Neural cell (in vitro differentiated cells): Measurements from ENCODE around the gene NTNG1. TPM values are rescaled to one million over a fixed set of nuclear protein-coding genes. Genes with fewer than 3 reads are reported as not detected.

Experiments used
- H2AFZ ChIP-seq: fragments of 200-600, 300-800 bp; sonication (generic), shearing (Covaris generic); 2 replicates; pipeline ENCODE4 v1.6.0; 2014; ENCODE audit warnings: low read depth, mild to moderate bottlenecking, antibody characterized with exemption, low read length, moderate library complexity
- H3F3A ChIP-seq: fragments of 200-600 bp; shearing (Covaris generic); 2 replicates; pipeline ENCODE4 v1.6.1; 2016; ENCODE audit warnings: mild to moderate bottlenecking, moderate library complexity, mixed read lengths, antibody characterized with exemption, low read length; ENCODE audit not compliant: insufficient read depth, poor library complexity, severe bottlenecking
- H3K27ac ChIP-seq: fragments of 200-600, 300-800 bp; sonication (generic), shearing (Covaris generic); 2 replicates; pipeline ENCODE4 v1.5.1; 2014; ENCODE audit warnings: mild to moderate bottlenecking, low read length, moderate library complexity
- H3K27me3 ChIP-seq: fragments of 300-800, 200-600 bp; sonication (generic), shearing (Covaris generic); 2 replicates; pipeline ENCODE4 v1.6.0; 2014; ENCODE audit warnings: mild to moderate bottlenecking, low read depth, low read length, moderate library complexity; ENCODE audit not compliant: insufficient read depth
- H3K36me3 ChIP-seq: fragments of 300-800, 200-600 bp; sonication (generic), shearing (Covaris generic); 2 replicates; pipeline ENCODE4 v1.5.1; 2014; ENCODE audit warnings: mild to moderate bottlenecking, antibody characterized with exemption, low read length, moderate library complexity; ENCODE audit not compliant: insufficient read depth
- H3K4me2 ChIP-seq: fragments of 300-800, 200-600 bp; sonication (generic), shearing (Covaris generic); 2 replicates; pipeline ENCODE4 v1.6.0; 2014; ENCODE audit warnings: mild to moderate bottlenecking, low read length
- H3K4me3 ChIP-seq: fragments of 300-800, 200-600 bp; sonication (generic), shearing (Covaris generic); 2 replicates; pipeline ENCODE4 v1.5.1; 2014; ENCODE audit warnings: mild to moderate bottlenecking, low read length, moderate library complexity
- H3K79me2 ChIP-seq: fragments of 200-600 bp; shearing (Covaris generic); replicated peaks from 2 replicates; pipeline ENCODE4 v1.6.0; 2014; ENCODE audit warnings: mild to moderate bottlenecking, low read length, moderate library complexity; ENCODE audit not compliant: insufficient read depth
- H3K9ac ChIP-seq: fragments of 300-800, 200-600 bp; sonication (generic), shearing (Covaris generic); 2 replicates; pipeline ENCODE4 v1.6.1; 2016; ENCODE audit warnings: mild to moderate bottlenecking, low read length, mixed read lengths
- H3K9me2 ChIP-seq: fragments of 200-600 bp; shearing (Covaris generic); 2 replicates; pipeline ENCODE4 v1.6.1; 2016; ENCODE audit warnings: mild to moderate bottlenecking, low read length, mixed read lengths; ENCODE audit not compliant: insufficient read depth
- H3K9me3 ChIP-seq: fragments of 200-600, 300-800 bp; sonication (generic), shearing (Covaris generic); 2 replicates; pipeline ENCODE4 v1.6.1; 2016; ENCODE audit warnings: mild to moderate bottlenecking, mixed run types, low read length, moderate library complexity, mixed read lengths
- H4K20me1 ChIP-seq: fragments of 200-600 bp; shearing (Covaris generic); 2 replicates; pipeline ENCODE4 v1.6.1; 2016; ENCODE audit warnings: mild to moderate bottlenecking, mixed run types; ENCODE audit not compliant: insufficient read depth
- EP300 ChIP-seq: fragments of 450-650 bp; conservative IDR thresholded peaks from 2 replicates; pipeline ENCODE4 v1.6.1; 2014; ENCODE audit warnings: antibody characterized with exemption, mild to moderate bottlenecking, moderate library complexity; ENCODE audit not compliant: poor library complexity, severe bottlenecking
- EZH2 ChIP-seq: fragments of 200-600, 300-800 bp; shearing (Covaris generic), sonication (generic); IDR thresholded peaks from 2 replicates; pipeline ENCODE4 v1.6.1; 2014; ENCODE audit warnings: antibody characterized with exemption, low read length, borderline replicate concordance, mild to moderate bottlenecking; ENCODE audit not compliant: insufficient read depth, poor library complexity, severe bottlenecking
- MXI1 ChIP-seq: fragments of 450-650 bp; conservative IDR thresholded peaks from 2 replicates; pipeline ENCODE4 v1.6.1; 2014; ENCODE audit warnings: antibody characterized with exemption, mild to moderate bottlenecking; ENCODE audit not compliant: poor library complexity, severe bottlenecking
- POLR2AphosphoS5 ChIP-seq: IDR thresholded peaks from 2 replicates; pipeline ENCODE4 v1.6.1; 2012
- RAD21 ChIP-seq: fragments of 450-650 bp; conservative IDR thresholded peaks from 2 replicates; pipeline ENCODE4 v1.6.1; 2014; ENCODE audit warnings: antibody characterized with exemption, mild to moderate bottlenecking, moderate library complexity
- SMC3 ChIP-seq: fragments of 450-650 bp; conservative IDR thresholded peaks from 2 replicates; pipeline ENCODE4 v1.6.1; 2014; ENCODE audit warnings: antibody characterized with exemption, mild to moderate bottlenecking, moderate library complexity; ENCODE audit not compliant: poor library complexity
- TAF1 ChIP-seq: IDR thresholded peaks from 2 replicates; pipeline ENCODE4 v1.6.1; 2012; ENCODE audit warnings: low read depth
- polyA plus RNA-seq: library from polyadenylated mRNA; depleted of rRNA; stranded (reverse); fragments of >200 nt; gene quantifications from 2 replicates; pipeline ENCODE4 v1.2.3, GENCODE V29; 2014
- TF ChIP-seq, protein P1 (sequence below): IDR thresholded peaks from 2 replicates; pipeline ENCODE4 v1.6.1; 2012; ENCODE audit warnings: borderline replicate concordance
- TF ChIP-seq, protein P2 (sequence below): fragments of 450-650 bp; IDR thresholded peaks from 2 replicates; pipeline ENCODE4 v1.5.1; 2014; ENCODE audit warnings: antibody characterized with exemption, mild to moderate bottlenecking, moderate library complexity; ENCODE audit not compliant: poor library complexity, severe bottlenecking

The NTNG1 gene
- polyA plus RNA-seq, 1 donor from 2014 or later = not detected

DNA sequence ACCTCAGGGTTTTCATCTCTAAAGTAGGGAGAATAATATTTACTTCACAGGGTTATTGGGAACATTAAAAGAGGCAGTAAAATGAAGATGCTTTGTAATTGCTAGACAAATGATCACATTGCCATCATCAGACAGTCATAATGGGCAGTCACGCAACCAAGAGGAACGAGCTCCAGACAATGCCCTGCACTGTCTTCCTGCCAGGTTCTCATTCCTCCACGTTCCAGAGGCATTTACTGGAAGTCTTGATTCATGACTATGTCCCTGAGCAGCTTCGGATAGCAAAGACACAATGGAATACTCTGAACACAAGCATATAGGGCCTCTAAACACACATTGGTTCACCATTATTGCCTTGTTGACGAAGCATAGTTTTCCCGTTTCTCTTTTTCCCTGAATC, 389.7 kb downstream of the NTNG1 start:
- Histone ChIP-seq H3K79me2 (no peaks in the 10 kb centered on the region), H3K36me3 (no peaks in the 10 kb centered on the region), H4K20me1 (no peaks in the 10 kb centered on the region), H3K27ac (no peak overlapping the region), H3K27me3 (no peaks in the 10 kb centered on the region), H3F3A (no peaks in the 10 kb centered on the region), H3K9me2 (no peaks in the 10 kb centered on the region), H3K9ac (no peak overlapping the region), H3K9me3 (no peaks in the 10 kb centered on the region), H2AFZ (no peak overlapping the region), H3K4me2 (no peak overlapping the region), H3K4me3 (no peak overlapping the region)
- TF ChIP-seq MXI1 (no peak), EP300 (no peak), EZH2 (no peak), POLR2AphosphoS5 (no peak), TAF1 (no peak), SMC3 (no peak), RAD21 (no peak)
- TF ChIP-seq, protein P1, sequence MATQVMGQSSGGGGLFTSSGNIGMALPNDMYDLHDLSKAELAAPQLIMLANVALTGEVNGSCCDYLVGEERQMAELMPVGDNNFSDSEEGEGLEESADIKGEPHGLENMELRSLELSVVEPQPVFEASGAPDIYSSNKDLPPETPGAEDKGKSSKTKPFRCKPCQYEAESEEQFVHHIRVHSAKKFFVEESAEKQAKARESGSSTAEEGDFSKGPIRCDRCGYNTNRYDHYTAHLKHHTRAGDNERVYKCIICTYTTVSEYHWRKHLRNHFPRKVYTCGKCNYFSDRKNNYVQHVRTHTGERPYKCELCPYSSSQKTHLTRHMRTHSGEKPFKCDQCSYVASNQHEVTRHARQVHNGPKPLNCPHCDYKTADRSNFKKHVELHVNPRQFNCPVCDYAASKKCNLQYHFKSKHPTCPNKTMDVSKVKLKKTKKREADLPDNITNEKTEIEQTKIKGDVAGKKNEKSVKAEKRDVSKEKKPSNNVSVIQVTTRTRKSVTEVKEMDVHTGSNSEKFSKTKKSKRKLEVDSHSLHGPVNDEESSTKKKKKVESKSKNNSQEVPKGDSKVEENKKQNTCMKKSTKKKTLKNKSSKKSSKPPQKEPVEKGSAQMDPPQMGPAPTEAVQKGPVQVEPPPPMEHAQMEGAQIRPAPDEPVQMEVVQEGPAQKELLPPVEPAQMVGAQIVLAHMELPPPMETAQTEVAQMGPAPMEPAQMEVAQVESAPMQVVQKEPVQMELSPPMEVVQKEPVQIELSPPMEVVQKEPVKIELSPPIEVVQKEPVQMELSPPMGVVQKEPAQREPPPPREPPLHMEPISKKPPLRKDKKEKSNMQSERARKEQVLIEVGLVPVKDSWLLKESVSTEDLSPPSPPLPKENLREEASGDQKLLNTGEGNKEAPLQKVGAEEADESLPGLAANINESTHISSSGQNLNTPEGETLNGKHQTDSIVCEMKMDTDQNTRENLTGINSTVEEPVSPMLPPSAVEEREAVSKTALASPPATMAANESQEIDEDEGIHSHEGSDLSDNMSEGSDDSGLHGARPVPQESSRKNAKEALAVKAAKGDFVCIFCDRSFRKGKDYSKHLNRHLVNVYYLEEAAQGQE = no peak
- TF ChIP-seq, protein P2, sequence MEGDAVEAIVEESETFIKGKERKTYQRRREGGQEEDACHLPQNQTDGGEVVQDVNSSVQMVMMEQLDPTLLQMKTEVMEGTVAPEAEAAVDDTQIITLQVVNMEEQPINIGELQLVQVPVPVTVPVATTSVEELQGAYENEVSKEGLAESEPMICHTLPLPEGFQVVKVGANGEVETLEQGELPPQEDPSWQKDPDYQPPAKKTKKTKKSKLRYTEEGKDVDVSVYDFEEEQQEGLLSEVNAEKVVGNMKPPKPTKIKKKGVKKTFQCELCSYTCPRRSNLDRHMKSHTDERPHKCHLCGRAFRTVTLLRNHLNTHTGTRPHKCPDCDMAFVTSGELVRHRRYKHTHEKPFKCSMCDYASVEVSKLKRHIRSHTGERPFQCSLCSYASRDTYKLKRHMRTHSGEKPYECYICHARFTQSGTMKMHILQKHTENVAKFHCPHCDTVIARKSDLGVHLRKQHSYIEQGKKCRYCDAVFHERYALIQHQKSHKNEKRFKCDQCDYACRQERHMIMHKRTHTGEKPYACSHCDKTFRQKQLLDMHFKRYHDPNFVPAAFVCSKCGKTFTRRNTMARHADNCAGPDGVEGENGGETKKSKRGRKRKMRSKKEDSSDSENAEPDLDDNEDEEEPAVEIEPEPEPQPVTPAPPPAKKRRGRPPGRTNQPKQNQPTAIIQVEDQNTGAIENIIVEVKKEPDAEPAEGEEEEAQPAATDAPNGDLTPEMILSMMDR = no peak

DNA sequence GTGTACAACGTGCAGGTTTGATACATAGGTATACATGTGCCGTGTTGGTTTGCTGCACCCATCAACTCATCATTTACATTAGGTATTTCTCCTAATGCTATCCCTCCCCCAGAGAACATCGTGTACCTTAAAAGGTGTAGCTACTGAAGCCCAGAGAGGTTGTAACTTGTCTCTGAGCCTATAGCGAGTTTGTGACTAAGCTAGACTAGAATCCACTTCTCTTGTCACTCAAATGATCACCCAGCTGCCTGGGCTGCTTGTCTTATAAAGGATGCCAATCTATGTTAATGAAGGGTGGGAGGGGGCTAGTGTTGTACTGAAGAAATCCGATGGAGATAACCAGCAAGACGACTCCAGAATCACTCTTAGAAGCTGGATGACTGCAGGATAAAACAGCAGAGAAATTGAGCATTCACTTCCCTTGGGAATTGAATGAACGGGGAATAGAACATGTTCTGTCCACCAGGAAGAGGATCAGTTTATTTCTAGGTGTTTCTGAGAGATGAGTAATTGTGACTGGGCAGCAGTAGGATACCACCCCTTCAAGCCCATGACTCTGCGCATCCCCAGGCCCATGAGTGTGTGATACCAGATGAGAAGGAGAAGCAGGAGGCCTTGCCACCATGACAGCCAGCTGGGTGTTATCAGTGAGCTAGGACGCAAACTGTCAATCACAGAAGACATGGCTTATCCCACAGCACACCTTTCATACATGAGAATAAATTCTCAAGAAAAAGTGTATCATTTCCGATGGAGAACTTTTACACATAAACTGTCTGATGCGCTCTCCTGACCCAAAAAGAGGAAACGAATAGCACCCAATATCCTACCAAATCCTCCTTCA, 390.4 kb downstream of the NTNG1 start:
- TF ChIP-seq EZH2 = no peak
- peak; percentile 52 for TF ChIP-seq POLR2AphosphoS5
- TF ChIP-seq EP300 = peak; percentile 84
- no peak for TF ChIP-seq MXI1

More for the DNA sequence above, 390.4 kb downstream of the NTNG1 start:
- H3K9me3 ChIP-seq = no peaks in the 10 kb centered on the region
- H3K27ac ChIP-seq = peak overlapping the region; percentile 20
- no peaks in the 10 kb centered on the region for H3K9me2 ChIP-seq
- no peaks in the 10 kb centered on the region for H3F3A ChIP-seq
- H2AFZ ChIP-seq = no peak overlapping the region
- H3K79me2 ChIP-seq = no peaks in the 10 kb centered on the region
- no peaks in the 10 kb centered on the region for H3K27me3 ChIP-seq
- no peaks in the 10 kb centered on the region for H4K20me1 ChIP-seq
- peak overlapping the region; percentile 49 for H3K4me2 ChIP-seq
- no peaks in the 10 kb centered on the region for H3K36me3 ChIP-seq
- peak overlapping the region; percentile 9 for H3K4me3 ChIP-seq
- H3K9ac ChIP-seq = no peak overlapping the region
